TTC549 (cell line): ENCODE results near the gene USF3.
"Not testable (repeated sequence)": the region's sequence is repeated elsewhere in the genome, so short reads cannot be mapped to it uniquely, and the experiment has no call there.

Experiments used
- FAIRE-seq: peaks from 2 replicates; lab custom pipeline; 2012; peaks lifted over from hg19 to GRCh38; lab: Jason Lieb, UNC

Gene USF3

DNA sequence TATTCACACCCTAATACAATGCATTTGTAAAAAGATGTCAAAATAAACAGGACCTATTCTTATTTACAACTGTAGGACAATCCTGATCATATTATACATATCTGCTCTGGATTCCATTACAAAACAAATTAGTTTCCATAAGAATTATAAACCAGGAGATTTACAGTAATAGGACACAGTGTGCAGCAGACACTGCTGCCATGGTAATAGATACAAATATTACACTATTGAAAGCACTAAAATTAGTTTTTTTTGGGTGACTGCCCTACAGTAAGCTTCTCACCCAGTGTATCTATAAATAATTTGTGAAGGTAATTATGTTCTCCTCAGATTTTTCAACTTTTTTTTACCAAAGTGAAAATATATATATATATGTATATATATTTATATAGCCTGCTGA lies 47.9 kb downstream of the USF3 start:
- no peak for FAIRE-seq

DNA sequence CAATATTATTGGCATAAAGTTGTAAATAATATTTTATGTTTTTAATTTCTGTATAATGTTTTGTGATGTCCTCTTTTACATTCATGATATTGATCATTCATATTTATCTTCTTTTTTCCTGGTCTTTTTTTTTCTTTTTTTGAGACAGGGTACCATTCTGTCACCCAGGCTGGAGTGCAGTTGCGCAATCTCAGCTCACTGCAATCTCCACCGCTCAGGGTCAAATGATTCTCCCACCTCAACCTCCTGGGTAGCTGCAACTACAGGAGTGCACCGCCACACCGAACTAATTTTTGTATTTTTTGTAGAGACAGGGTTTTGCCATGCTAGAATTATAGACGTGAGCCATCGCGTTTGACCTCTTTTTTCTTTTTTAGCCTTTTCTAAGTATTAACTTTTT lies 52.9 kb downstream of the USF3 start:
- FAIRE-seq = no peak

DNA sequence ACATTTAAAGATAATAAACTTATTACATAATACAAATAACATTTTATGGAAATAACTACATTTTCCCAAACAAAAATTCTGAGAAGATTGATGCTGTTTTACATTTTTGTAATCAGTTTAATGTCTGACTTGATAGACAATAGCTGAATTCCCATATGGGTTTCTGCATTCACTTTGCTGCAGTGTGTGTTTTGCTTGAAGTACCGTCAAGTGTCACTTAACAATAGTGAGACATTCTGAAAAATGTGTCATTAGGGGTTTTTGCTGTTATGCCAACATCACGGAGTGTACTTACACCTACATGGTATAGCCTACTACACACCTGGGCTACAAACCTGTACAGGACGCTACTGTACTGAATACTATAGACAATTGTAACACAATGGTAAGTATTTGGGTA lies 57.5 kb downstream of the USF3 start:
- FAIRE-seq = no peak

DNA sequence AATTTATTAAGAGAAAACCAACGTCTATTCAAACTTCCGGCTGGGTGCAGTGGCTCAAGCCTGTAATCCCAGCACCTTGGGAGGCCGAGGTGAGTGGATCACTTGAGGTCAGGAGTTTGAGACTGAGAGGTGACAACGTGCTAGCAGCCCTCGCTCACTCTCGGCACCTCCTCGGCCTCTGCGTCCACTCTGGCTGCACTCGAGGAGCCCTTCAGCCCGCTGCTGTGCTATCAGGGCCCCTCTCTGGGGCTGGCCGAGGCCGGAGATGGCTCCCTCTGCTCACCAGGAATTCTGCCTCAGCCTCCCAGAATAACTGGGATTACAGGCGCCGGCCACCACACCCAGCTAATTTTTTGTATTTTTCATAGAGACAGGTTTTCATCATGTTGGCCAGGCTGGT lies 58.7 kb downstream of the USF3 start:
- no peak for FAIRE-seq

DNA sequence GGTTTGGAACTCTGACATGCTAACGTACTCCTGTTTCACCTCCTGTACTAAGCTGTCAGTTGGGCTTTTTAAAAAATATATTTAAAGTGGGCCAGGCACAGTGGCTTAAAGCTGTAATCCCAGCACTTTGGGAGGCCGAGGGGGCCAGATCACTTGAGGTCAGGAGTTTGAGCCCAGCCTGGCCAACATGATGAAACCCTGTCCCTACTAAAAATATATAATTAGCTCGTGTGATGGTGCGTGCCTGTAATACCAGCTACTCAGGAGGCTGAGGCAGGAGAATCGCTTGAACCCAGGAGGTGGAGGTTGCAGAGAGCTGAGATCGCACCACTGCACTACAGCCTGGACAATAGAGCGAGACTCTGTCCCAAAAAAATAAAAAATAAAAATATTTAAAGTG lies 60.4 kb downstream of the USF3 start:
- not testable (repeated sequence) for FAIRE-seq

DNA sequence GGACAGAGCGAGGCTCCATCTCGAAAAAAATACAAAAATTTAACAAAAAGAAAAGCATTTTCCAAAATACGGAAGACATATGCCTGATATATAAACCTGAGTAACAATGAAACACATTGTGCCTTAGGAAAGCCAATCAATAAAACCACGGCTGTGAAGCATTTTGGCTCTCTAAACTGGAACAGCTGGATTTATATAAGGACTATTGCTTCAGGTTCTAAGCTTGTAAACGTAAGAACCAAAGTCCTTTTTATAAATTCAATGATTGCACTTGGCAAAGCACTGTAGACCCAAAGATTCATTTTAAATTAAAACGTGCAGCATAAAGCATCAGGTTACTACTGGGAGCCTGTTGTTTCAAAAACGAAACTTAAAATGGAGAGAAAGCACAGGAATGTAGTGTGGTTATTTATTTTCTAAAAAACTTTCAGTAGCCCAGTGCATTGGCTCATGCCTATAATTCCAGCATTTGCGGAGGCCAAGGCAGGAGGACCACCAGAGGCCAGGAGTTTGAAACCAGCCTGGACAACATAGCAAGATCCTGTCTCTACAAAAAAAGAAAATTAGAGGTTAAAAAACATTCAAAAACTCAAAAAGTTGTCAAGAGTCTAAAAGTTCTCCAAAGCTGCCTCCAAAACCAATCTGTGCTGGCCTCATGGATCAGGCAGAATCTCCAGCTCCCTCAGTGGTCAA lies 61.5 kb downstream of the USF3 start:
- FAIRE-seq = no peak

DNA sequence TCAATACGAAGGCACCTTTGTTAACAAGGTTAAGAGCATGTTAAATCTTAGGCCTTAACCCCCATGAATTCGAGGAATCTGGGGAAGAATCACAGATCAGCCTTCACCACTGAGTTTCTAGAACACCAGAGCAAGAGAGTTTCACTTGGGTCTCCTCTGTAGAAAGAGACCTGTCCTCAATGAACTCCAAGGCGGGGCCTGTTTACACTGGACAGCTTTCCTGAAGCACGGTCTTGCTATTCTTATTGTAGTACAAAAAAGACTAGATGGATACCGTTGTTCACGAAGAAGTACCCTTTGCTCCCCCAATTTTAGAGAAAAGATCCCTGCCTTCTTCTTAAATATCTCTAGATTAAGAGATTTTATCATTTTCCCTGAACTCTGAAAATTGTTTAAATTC lies 64.9 kb downstream of the USF3 start:
- FAIRE-seq = no peak

DNA sequence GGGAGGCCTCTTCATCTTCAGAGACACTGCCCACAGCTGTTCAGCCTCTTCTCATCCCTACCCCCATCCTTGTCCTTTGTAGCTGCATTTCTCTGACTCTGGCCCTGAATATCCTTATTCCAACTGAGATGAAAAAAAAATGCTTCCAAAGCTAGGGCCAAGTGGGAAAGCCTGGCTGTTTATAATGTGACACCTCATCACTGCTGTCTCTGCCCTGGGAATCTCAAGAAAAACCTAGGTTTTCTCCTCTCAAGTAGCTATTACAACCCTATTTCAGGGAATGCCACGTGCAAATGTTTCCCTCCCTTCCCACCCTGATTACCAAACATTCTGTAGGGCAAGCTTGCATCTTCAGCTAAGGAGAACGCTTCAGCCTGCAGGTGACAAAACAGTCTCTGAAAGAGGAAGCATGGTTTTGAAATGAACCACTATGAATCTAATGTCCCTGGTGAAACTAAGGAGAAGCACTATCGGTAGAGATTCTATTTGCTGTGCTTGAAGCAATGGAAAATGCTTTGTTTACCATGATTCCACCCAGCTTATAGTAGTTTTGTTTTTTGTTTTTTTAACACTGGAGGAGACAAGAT lies 65.4 kb downstream of the USF3 start:
- no peak for FAIRE-seq

DNA sequence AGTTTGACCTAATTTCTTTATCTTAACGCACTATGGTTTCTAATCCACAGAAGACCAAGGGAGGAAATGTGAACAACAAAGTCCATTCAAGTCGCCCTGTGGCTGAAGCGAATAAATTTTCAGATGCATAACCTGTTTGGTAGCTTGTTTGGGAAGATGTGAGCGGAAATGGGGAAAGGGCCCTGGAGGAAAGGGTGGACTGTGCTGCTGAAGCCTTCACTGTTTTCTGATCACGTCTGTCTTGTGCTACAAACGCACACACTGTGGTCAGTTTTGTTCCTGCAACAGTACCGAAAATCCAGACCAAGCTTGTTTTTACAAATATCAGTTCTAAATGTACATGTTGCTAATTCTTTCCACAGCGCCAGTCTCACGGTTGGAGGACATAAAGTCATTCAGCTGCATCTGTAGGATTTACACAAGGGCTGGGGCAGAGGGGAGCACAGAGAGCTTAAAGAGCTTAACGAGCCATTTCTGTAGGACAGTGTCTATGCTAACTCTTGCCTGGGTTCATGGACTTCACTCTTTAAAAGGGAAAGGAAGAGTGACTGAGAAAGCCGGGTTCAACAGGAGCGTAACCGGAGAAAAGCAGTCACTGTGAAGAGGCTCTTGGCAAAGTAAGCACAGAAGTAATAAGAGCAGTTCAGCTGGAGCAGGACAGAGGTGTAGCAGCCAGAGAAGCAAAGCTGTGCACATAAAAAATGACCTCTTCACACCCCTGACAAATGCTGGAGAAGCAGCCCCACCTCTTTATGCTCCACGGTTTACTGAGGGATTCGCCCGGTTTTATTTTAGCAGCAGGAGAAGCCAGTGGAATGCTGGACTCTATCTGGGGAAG lies 66.6 kb downstream of the USF3 start:
- no peak for FAIRE-seq

DNA sequence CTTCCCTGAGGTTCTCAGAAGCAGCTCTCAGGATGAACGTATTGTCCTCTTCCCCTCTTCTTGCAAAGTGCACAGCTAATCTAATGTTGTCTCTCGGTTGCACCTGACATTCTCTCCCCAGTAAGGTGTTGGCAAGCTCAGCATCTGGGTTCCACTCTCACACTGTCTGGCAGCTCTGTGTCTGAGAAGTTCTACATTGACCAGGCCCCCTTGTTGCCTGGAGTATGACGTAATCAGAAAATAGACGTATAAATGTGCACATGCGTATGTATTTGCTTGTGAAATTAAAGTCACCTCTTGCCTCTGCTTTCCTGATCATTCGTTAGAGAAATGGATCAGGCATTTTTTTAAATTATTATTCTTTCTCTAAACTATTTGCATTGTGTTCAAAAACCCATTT lies 67.7 kb downstream of the USF3 start:
- FAIRE-seq = no peak

DNA sequence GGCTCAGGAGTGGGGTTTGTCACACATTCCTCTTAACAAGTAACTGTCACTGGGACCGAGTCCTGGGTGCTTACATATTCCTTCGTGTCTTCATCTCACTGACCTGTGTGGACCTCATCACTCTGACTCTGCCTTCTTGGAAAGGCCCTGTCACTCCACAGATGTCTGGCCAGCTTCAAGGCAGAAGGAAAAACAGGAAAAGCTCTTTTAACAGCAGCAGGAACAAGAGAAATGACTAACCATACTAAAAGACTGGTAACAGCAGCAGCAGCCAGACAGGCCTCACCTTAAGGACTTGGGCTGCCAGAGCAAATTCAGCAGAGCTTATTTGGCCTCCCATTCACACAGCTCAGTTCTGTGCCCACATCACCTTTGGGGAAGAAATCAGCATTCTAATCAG lies 68.1 kb downstream of the USF3 start:
- no peak for FAIRE-seq

DNA sequence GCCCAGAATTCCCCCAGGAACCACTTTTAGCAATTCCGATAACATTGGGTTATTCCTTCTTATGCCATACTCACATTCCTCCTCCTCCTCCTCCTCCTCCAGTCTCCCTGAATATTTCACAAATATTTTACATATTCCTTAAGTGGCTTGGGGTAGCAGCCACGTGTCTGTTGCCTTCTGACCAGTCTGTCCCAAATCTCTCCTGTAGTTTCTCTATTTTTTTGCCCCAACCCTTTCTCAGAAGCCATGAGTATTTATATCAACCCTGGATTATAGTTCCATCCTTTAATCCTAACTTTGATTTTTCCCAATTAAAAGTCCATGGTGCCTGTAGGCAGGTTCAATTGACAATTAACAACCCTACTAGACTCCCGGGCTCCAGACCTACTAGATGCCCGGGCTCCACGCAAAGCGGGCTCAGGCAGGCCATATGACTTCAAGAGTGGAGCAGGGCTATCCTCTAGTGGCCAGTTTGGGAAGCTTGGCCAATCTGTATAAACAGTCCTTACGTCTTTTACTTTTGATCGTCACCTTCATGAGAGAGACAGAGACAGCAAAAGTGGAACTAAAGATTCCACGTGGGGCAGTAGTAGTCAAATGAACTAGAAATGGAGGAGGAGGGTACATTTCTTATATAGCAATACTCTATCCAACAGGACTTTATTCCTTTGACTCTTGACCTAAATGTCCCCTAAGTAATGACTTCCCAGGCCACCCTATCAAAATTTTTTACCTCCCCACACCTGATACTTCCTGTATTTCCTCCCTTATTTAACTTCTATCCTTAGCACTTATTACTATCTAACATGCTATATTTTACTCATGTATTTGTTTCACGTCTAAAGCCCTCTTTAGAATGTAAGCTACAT lies 69.7 kb downstream of the USF3 start:
- no peak for FAIRE-seq

DNA sequence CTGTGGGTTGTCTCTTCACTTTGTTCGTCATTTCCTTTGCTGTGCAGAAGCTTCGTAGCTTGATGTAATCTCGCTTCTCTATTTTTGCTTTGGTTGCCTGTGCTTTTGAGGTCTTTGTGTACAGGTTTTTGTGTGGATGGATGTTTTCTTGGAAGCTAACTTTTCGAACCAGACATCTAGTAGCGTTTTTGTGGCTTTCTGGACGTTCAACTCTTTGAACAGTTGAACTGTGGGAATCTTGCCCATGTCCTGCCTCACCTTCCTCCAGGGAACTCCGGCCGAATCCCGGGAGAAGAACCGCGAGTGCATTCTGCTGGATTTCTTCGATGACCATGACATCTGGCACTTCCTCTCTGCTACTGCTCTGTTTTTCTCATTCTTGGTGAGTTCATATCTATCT lies 70.6 kb downstream of the USF3 start:
- no peak for FAIRE-seq

DNA sequence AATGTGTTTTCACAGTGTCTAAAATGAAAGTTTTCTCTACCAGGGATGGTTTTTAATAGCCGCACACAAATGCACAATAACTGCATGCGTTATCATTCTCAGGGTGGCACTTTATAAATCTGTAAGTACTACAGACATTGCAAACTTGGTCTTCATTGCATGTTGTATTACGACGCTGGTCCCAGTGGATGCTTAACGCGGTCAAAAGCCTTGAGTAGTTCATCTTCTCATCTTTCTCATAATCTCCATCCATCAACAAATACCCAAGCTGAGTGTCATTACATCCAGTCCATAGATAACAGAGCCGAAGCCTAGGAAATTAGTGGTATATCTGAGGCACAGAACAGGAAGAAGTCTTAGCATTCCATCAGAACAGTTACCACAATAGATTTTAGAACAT lies 72.6 kb downstream of the USF3 start:
- no peak for FAIRE-seq

DNA sequence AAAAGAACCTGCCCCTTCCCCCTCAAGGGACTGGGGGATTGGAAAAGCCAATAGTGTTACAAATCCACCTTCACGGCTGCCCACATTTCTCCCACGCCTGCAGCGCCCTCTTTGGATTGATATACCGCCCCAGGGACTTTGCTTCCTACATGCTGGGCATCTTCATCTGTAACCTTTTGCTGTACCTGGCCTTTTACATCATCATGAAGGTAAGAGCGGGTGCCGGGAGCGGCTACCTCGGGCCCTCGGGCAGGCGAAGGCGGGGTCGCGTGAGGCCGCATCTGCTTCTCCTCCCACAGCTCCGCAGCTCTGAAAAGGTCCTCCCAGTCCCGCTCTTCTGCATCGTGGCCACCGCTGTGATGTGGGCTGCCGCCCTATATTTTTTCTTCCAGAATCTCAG lies 73.1 kb downstream of the USF3 start:
- no peak for FAIRE-seq

DNA sequence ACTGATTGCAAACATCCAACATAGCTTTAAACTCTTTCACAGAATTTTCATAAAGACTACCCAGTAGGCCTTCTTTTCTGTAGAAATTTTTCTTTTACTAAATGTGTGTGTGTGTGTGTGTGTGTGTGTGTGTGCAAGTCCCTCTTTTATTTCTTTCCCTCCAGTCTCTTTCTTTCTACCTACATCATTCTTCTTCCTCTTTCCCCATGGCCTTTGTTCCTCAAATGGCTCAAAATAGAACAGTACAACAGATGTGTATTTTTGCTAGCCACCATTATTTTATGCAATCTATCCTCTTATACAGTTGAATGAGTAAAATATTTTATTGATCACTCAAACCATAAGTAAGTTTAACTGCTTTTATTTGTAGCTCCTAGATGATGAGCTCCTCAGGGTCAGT lies 76.4 kb downstream of the USF3 start:
- FAIRE-seq = no peak

DNA sequence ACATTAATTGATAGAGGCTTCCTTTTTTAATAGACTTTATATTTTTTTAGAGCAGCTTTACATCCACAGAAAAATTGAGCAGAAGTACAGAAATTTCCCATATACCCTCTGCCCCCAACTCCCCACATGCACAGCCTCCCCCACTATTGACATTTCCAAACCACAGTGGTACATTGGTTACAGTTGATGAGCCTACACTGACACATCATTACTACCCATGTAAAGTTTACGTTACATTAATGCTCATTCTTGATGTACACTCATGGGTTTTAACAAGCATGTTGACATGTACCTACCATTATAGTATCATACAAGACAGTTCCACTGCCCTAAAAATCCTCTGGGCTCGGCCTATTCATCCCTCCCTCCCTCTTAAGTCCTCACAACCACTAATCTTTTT lies 78.7 kb downstream of the USF3 start:
- FAIRE-seq = no peak

DNA sequence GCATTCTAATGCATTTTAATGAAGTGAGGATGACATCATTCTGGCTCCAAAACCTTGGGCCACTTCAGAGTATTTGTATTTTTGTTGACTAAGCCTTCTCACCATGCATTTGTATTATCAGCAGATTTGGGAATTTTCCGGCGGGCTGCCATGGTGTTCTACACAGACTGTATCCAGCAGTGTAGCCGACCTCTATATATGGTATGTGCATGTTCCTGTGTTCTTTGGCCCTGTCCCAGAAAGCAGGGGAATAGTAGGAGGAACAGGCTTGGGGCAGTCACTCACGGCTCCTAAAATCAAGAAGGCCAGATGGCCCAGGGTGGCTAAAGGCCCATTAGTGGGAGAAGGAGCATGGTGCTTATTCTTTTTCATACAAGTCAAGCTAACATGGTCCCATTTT lies 80.5 kb downstream of the USF3 start:
- FAIRE-seq = no peak

DNA sequence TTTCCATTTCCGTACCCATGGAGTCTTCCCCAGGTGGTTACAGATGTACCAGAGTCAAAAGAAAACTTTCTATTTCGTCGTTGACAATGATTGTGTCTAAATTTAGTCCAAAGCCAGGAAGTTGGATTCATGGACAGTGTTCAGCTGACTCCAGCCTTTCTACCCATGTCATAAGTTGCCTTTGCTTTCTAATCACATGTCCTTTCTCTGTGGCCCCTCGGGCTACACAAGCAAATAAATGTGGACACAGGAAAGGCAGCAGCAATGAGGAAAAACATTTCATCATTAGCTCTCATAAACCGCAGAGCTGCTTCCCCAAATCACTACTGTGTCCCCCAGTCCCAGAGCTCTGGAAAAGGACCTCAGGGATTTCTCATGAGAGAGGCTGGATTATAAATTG lies 82.0 kb downstream of the USF3 start:
- FAIRE-seq = no peak

DNA sequence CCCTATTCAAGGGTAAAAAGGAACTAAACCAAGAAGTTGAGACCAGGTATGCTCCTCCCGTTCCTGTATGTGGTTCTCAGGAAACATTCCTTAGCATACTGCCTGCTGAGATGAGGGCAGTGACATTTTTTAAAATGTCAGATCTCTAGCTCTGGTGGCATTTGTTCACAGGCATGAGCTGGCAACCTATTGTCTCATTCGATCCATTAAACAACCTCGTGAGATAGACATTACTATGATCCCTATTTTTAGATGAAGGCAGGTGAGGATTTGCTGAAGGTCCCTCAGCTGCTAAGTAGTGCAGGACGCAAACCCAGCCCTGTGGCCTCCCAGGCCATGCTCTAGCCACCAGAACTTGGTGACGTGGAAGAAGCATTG lies 89.2 kb downstream of the USF3 start:
- FAIRE-seq = no peak

DNA sequence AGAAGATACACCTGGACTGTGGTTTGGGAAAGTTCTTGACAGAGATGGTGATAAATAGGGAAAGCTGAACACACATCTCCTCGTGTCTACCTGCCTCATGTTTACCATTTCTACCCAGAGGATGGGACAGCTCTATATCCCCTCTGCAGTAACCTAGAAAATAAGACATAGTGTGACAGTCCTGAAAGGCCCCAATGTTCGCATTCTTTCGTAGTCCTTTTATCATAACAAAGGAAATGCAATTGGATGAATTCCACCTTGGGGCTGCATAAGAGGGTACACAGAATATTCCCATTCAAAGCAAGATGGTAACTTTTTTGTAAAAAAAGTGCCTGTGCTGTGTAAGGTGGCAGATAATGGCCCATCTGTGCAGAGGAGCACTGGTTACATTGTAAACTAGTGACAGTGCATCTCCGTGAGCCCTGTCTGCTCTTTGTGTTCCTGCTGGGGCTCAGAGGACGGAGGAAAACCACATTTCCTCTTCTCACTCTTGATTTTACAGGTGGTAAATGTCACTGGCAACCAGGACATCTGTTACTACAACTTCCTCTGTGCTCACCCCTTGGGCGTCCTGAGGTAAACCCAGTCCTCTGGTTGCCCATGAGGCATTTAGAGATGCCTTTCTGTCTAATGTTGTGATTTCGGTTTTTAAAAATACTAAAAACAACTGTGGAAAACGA lies 89.8 kb downstream of the USF3 start:
- no peak for FAIRE-seq

DNA sequence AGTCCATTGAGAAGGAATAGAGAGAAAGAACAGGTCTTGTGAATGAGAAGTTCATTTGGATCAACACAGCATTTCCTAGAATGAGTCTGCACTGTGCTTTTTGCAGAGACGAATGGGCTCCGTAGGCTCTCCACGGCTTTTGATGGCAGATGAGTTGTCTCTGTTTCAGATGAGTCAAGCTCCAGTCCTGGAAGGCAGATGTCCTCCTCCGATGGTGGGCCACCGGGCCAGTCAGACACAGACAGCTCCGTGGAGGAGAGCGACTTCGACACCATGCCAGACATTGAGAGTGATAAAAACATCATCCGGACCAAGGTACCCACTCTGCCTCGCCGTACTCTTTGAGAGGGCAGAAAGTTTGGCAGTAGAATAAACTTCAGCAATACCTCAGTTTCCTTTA lies 93.6 kb downstream of the USF3 start:
- no peak for FAIRE-seq
